Activated gamma-delta T cell treated with anti-CD3 and anti-CD28 coated beads, Interleukin-2, amount 50 U/mL, for 16 hours (primary cell): ENCODE measurements around the gene CNPY2.
A peak's percentile ranks its signal among the peaks of the same experiment; 100 is the strongest.
"Not testable (repeated sequence)": the region's sequence is repeated elsewhere in the genome, so short reads cannot be mapped to it uniquely, and the experiment has no call there.

ENCODE experiments used
- DNase-seq: peaks from one replicate; pipeline ENCODE4 v3.0.0-alpha.2; 2020; ENCODE audit warnings: low read depth

The CNPY2 gene

GRCh38 chr12:56298828-56299227 is 17.0 kb downstream of the CNPY2 start:
- DNase-seq = no peak

- no peak for DNase-seq
Measured at GRCh38 chr12:56297400-56297799, 18.4 kb downstream of the CNPY2 start.

DNA sequence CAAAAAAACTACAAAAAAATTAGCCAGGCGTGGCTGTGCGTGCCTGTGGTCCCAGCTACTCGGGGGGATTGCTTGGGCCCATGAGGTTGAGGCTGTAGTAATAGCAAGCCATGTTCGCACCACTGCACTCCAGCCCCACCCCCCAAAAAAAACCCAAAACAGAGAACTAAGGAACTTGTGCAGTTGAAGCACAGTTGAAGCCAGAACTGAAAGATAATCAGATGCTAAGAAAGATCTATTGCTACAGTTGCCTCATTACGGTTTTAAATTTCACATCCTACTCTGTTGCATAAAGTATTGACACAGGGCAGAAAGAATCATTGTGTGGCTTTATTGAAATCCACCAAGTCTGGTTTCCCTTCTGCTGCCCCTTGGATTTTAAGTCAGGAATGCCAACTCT is 19.5 kb downstream of the CNPY2 start:
- DNase-seq = no peak

DNA sequence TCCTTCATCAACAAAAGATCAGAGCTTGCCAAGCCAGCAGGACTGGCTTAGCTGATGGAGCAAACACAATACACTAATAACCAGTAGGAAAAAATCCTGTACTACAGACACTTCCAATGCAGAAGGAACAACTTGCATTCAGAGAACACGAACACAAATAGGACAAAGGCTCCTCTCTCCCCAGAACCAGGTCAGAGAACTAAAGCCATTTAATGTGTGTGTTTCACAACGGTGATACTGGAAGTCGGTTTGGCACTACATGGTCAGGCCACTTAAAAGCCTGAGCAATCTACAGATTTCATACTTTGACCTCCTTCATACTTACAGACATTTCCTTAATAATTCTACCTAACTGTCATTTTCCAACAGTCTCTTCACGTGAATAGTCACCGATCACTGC is 22.0 kb downstream of the CNPY2 start:
- DNase-seq = no peak

DNA sequence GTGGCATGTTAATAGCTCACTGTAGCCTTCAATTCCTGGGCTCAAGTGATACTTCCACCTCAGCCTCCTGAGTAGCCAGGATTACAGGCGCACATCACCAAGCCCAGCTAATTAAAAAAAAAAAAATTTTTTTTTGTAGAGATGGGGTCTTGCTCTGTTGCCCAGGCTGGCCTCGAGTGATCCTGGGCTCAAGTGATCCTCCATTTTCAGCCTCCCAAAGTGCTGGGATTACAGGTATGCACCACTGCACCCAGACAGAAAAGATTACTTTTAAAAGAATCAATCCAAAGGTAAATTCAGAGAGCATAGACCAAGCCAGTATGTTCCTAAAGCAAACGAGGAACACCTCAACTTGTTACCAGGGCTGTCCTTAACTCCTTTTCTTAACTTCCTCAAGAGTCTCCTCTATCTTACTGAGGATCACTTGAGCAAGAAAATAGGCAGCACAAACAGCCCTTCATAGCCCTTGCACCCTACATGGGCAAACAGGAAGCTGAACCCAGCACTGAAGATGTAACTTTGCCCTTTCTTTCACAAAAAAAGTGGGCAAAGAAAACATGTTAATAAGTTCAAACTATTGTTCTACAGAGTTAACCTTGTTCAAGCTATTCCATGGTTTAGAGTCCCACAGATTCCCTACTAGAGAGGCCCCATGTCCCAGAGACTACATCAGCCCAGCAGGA is 26.9 kb downstream of the CNPY2 start:
- DNase-seq = no peak

DNA sequence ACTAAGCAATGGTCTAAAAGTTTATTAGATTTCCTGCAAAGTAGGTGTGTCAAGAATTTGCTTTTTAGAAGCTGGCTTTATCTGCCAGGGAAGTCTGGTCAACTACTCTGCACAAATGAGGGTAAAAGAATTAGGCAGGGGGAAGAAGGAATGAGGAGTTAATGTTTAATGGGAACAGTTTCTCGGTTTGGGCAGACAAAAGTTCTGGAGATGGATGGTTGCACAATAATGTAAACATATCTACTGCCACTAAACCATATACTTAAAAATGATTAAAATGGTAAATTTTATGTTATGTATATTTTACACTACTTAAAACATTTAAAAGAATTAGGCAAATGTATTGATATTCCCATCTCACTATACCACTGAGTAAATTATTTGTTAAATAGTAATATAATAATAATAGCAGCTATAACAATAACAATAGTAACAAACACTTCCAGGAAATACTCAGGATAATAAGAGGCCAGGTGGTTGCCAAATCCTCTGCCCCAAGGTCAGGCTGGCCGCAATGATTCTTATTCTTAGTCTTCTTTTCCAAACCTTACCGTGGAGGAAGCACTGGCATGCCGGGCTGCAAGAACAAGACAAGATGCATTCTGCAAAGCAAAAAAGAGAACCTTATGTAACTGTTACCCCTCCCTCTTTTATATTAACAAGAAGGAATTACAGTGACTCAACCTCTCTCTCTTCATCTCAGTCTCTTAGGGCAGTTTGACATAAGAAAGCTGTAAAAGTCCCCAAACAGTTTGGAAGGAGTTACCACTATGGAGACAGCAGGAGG is 29.6 kb downstream of the CNPY2 start:
- no peak for DNase-seq

- not testable (repeated sequence) for DNase-seq
Measured at GRCh38 chr12:56284263-56284662, 31.5 kb downstream of the CNPY2 start.

GRCh38 chr12:56282579-56282978 is 33.2 kb downstream of the CNPY2 start:
- no peak for DNase-seq

- DNase-seq = no peak
Measured at GRCh38 chr12:56282030-56282429, 33.8 kb downstream of the CNPY2 start.

GRCh38 chr12:56280849-56281248 is 34.9 kb downstream of the CNPY2 start:
- no peak for DNase-seq

- DNase-seq = no peak
Measured at GRCh38 chr12:56278905-56279304, 36.9 kb downstream of the CNPY2 start.

GRCh38 chr12:56274299-56274698 is 41.5 kb downstream of the CNPY2 start:
- no peak for DNase-seq

DNA sequence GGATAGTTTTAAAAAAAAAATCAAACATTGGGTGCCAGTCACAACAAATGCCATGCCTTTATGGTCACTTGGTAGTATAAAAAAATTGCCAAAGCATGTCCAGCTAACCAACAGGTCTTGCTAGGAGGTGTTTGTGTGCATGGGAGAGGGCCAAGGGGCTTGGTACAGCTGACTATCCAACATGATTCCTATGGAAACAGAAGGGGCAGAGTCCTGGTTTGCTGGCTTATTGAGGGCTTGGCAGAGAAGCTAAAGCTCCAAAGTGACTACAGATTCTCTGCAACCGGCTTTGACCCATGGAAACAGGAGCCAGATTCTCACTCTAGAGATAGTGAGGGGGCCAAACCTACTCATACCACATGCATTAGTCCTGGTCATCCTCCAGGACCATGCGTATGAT is 43.3 kb downstream of the CNPY2 start:
- DNase-seq = not testable (repeated sequence)

DNA sequence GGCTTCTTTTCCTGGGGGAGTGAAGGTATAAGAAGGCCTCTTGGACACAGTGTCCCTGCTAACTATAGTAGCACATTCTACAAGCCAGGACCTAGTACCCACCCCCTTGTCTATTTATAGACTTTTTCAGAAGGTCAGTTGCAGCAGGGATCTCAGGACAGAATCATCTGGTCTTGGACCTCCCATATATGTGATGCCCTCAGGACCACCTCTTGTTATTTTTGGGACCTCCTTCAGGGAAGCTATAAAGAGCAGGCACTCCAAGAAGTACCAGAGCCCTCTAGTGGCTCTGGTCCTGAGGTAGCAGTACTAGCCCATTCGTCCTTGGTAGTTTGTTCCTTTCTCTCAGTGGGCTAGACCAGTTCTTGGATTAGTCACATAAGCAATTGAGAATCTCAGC is 44.8 kb downstream of the CNPY2 start:
- no peak for DNase-seq

DNA sequence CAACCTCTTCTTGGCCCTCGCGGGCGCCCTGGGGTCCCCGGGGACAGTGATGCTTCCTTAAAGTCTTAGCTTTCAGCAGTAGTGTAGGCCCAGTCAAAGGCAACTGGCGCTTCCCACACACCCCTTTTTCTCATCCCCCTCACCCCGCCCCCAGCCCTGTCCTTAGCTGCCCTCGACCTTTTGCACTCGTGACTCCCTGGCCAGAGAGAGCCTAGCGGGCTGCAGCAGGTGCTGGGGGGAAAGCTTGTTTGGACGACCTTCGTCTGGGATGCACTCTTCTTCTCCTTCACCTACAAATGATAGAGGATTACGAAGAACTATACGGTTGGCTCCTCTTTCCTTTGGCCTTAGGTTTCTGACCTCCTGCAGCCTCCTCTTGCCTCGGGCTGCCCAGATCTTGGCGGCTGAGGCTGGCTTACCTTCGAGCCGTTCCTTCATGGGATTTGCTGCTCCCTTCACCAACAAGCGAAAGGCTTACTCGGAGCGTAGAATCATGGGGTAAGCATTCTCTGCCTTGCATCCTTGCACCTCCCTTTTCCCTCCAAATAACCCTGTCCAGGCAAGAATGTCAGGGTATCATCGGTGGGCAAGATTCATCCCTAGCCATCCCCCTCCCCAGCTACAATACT is 48.2 kb downstream of the CNPY2 start:
- DNase-seq = no peak

GRCh38 chr12:56266693-56267442 is 48.9 kb downstream of the CNPY2 start, which contains the start of gene COQ10A:
TSS of gene COQ10A (plus strand) at chr12:56266942. CDS start at chr12:56267119, 177 bp downstream.
- peak; percentile 82 for DNase-seq

- DNase-seq = not testable (repeated sequence)
Measured at GRCh38 chr12:56266068-56266692, 49.6 kb downstream of the CNPY2 start.

DNA sequence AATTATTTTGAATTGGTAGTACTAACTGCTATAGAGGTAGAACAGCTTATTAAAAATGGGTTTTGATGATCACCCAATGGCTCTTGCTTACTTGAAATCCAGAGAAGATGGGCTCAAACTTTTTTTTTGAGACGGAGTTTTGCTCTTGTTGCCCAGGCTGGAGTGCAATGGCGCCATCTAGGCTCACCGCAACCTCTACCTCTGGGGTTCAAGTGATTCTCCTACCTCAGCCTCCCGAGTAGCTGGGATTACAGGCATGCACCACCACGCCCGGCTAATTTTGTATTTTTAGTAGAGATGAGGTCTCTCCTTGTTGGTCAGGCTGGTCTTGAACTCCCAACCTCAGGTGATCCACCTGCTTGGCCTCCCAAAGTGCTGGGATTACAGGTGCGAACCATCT is 52.8 kb downstream of the CNPY2 start:
- DNase-seq = not testable (repeated sequence)

DNA sequence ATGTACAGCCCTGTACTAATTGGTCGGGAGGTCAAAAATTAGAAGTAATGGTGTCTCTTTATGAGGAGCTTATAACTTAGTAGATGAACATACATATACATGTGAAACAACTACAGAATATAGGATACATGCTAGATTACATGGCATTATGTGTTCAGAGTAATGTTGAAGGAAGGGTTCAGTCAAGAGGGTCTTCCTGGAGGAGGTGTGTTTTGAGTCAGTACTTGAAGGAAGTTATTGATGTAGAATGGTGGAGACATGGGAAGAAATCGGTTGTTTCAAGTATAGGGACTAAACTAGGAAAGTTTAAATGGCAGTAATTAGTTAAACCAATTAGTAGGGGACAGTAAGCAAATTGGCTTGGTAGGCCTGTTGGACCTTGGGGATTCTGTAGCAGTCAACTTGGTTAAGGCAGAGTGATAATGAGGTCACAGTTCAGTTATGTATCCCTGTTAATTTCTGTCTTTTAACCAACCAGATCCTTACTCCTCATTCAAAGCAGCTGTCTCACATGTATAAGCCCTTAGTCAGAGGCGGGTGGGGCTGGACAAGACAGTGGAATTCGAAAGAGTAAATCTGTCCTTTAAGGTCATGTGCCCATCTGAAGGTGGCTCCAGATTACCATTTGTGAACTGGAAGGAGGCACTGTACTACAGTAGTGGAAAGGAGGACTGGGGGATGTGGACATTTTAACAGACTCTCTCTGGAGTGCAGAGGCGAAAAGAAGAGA is 54.1 kb downstream of the CNPY2 start:
- DNase-seq = no peak

DNA sequence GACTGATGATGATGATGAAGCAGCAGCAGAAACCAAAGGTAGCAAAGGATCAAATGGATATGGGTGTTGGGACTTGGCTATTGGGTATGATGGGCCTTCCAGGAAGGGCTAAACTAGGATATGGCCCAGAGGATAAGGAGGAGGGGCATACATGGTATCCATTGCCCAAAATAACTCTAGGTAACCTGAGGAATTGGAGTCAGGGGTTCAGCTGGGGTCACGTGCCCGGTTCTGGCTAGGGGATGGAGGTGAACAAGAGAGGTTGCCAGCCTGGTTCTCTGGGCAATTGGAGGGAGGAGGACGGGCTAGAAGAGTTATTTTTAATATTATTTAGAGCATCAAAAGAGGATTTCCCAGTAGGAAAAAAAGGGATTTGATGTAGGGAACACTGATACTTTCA is 54.9 kb downstream of the CNPY2 start:
- no peak for DNase-seq

- DNase-seq = no peak
Measured at GRCh38 chr12:56260380-56260779, 55.4 kb downstream of the CNPY2 start.
